ENCODE measurements around the gene CCDC47.

Gene CCDC47

GRCh38 chr17:63754046-63754445 is 19.4 kb downstream of the CCDC47 start:
- DNase-seq (ENCODE audit: low read depth) = peak; percentile 60
- no peak overlapping the region for H3K4me3 ChIP-seq (ENCODE audit: low read length)
- no peak for TF ChIP-seq CTCF (IDR thresholded peaks at IDR 0.05; ENCODE audit: insufficient read depth, low read depth, low read length, missing control alignments)

GRCh38 chr17:63753215-63753614 is 20.2 kb downstream of the CCDC47 start:
- peak; percentile 34 for DNase-seq (ENCODE audit: low read depth)
- no peak overlapping the region for H3K4me3 ChIP-seq (ENCODE audit: low read length)
- TF ChIP-seq CTCF (IDR thresholded peaks at IDR 0.05; ENCODE audit: insufficient read depth, low read depth, low read length, missing control alignments) = no peak

GRCh38 chr17:63752707-63753106 is 20.7 kb downstream of the CCDC47 start:
- no peak overlapping the region for H3K4me3 ChIP-seq (ENCODE audit: low read length)
- no peak for DNase-seq (ENCODE audit: low read depth)

GRCh38 chr17:63751806-63752205 is 21.6 kb downstream of the CCDC47 start:
- TF ChIP-seq CTCF (IDR thresholded peaks at IDR 0.05; ENCODE audit: insufficient read depth, low read depth, low read length, missing control alignments) = no peak
- no peak overlapping the region for H3K4me3 ChIP-seq (ENCODE audit: low read length)
- DNase-seq (ENCODE audit: low read depth) = no peak

More at GRCh38 chr17:63752707-63753106, 20.7 kb downstream of the CCDC47 start:
- TF ChIP-seq CTCF (IDR thresholded peaks at IDR 0.05; ENCODE audit: insufficient read depth, low read depth, low read length, missing control alignments) = no peak

- TF ChIP-seq CTCF (IDR thresholded peaks at IDR 0.05; ENCODE audit: insufficient read depth, low read depth, low read length, missing control alignments) = no peak
- peak; percentile 100 for DNase-seq (ENCODE audit: low read depth)
- H3K4me3 ChIP-seq (ENCODE audit: low read length) = peak within 1 kb of the TSS; percentile 88
These were observed 31.8 kb downstream of the CCDC47 start, which contains the start of gene STRADA for GRCh38 chr17:63741408-63742173. TSS of gene STRADA (minus strand) at chr17:63741799. CDS start at chr17:63728369, 13,430 bp downstream.

GRCh38 chr17:63741143-63741407 is 32.3 kb downstream of the CCDC47 start:
- DNase-seq (ENCODE audit: low read depth) = no peak
- H3K4me3 ChIP-seq (ENCODE audit: low read length) = peak overlapping the region; percentile 88
- no peak for TF ChIP-seq CTCF (IDR thresholded peaks at IDR 0.05; ENCODE audit: insufficient read depth, low read depth, low read length, missing control alignments)

All from epithelial cell of esophagus (primary cell).